A673 (cell line): Measurements from ENCODE around the gene LMO7. TPM values are rescaled to one million over a fixed set of nuclear protein-coding genes. Genes with fewer than 3 reads are reported as not detected.
"Not testable (repeated sequence)": the region's sequence is repeated elsewhere in the genome, so short reads cannot be mapped to it uniquely, and the experiment has no call there.

Experiments
- BruUV-seq: library from RNA; stranded (reverse); fragments of 400-500 nt; replicated peaks from 2 replicates; lab custom pipeline; 2021; lab: Mats Ljungman, UMichigan
- CTCF ChIA-PET: fragments of 300-600 bp; sonication (Branson Sonifier 250); formaldehyde crosslinking; loops from one replicate; lab custom pipeline; 2022; ENCODE audit warnings: antibody characterized with exemption; lab: Charles Lee
- POLR2A ChIA-PET: fragments of 300-600 bp; sonication (Branson Sonifier 250); formaldehyde crosslinking; loops from one replicate; lab custom pipeline; 2022; ENCODE audit warnings: antibody characterized with exemption; ENCODE audit not compliant: low non-redundant PET; lab: Charles Lee
- DNase-seq: peaks from one replicate; pipeline ENCODE4 v3.0.0-alpha.2; 2015; ENCODE audit warnings: low spot score
- H3K27ac ChIP-seq: fragments of 200-600 bp; sonication (generic); 2 replicates; pipeline ENCODE4 v1.5.1; 2016; ENCODE audit warnings: mixed run types, low read depth, mild to moderate bottlenecking, mixed read lengths, antibody characterized with exemption, low read length; ENCODE audit not compliant: poor library complexity, severe bottlenecking
- H3K27me3 ChIP-seq: fragments of 200-600 bp; sonication (generic); replicated peaks from 2 replicates; pipeline ENCODE4 v1.6.1; 2017; ENCODE audit warnings: mixed run types, low read depth, mild to moderate bottlenecking, mixed read lengths, antibody characterized with exemption, low read length; ENCODE audit not compliant: insufficient read depth, poor library complexity
- H3K36me3 ChIP-seq: fragments of 200-600 bp; sonication (generic); 2 replicates; pipeline ENCODE4 v1.6.1; 2016; ENCODE audit warnings: mixed run types, mild to moderate bottlenecking, mixed read lengths, antibody characterized with exemption, low read length; ENCODE audit not compliant: insufficient read depth, poor library complexity, severe bottlenecking
- H3K4me1 ChIP-seq: fragments of 200-600 bp; sonication (generic); 2 replicates; pipeline ENCODE4 v1.6.1; 2017; ENCODE audit warnings: mixed run types, mild to moderate bottlenecking, mixed read lengths, antibody characterized with exemption, low read length; ENCODE audit not compliant: insufficient read depth, poor library complexity, severe bottlenecking
- H3K4me3 ChIP-seq: fragments of 200-600 bp; sonication (generic); 2 replicates; pipeline ENCODE4 v1.5.1; 2016; ENCODE audit warnings: low read depth, mixed run types, mild to moderate bottlenecking, mixed read lengths, low read length; ENCODE audit not compliant: poor library complexity, severe bottlenecking
- H3K9me3 ChIP-seq: fragments of 200-600 bp; sonication (generic); 2 replicates; pipeline ENCODE4 v1.6.1; 2016; ENCODE audit warnings: mixed run types, low read depth, mild to moderate bottlenecking, mixed read lengths, antibody characterized with exemption, low read length; ENCODE audit not compliant: poor library complexity, severe bottlenecking
- CTCF ChIP-seq: fragments of 300-800, 200-600 bp; sonication (generic); conservative IDR thresholded peaks from 2 replicates; pipeline ENCODE4 v1.5.1; 2017; ENCODE audit warnings: low read depth, mild to moderate bottlenecking, antibody characterized with exemption, low read length, moderate library complexity, mixed read lengths
- EZH2 ChIP-seq: fragments of 200-600 bp; sonication (generic); IDR thresholded peaks from 2 replicates; pipeline ENCODE4 v1.6.1; 2017; ENCODE audit warnings: borderline replicate concordance, low read depth, mild to moderate bottlenecking, mixed read lengths, antibody characterized with exemption, low read length; ENCODE audit not compliant: poor library complexity, severe bottlenecking
- intact Hi-C: fragments of 100-400 bp; cut with micrococcal nuclease; formaldehyde crosslinking; loops from one replicate; pipeline ENCODE4 v1.10.0; 2022; ENCODE audit not compliant: unreplicated experiment
- total RNA-seq: library from RNA; stranded (reverse); gene quantifications from 2 replicates; pipeline ENCODE4 v1.2.3, GENCODE V29; 2021

Gene LMO7
- total RNA-seq, 1 experiment from 2014 or later = 20.3 TPM

GRCh38 chr13:75792526-75793187 lies 156.5 kb downstream of the LMO7 start:
- CTCF ChIA-PET = no interaction called here
- no TSS peak for BruUV-seq
- no peaks in the 10 kb centered on the region for H3K9me3 ChIP-seq
- TF ChIP-seq EZH2 (no peak), CTCF (no peak)
- POLR2A ChIA-PET = no interaction called here
- no peaks in the 10 kb centered on the region for H3K36me3 ChIP-seq
- intact Hi-C loops = no loop called here
- DNase-seq = no peak
- peaks cover 5% of the 10 kb centered on the region for H3K4me1 ChIP-seq
- no peaks in the 10 kb centered on the region for H3K27me3 ChIP-seq
- no peak overlapping the region for H3K27ac ChIP-seq
- H3K4me3 ChIP-seq = no peak overlapping the region

- POLR2A ChIA-PET, H3K4me3 ChIP-seq, H3K36me3 ChIP-seq, H3K4me1 ChIP-seq, BruUV-seq, H3K9me3 ChIP-seq, H3K27ac ChIP-seq, H3K27me3 ChIP-seq, intact Hi-C loops, CTCF ChIA-PET, DNase-seq: not testable (repeated sequence)
These were observed 157.0 kb downstream of the LMO7 start for GRCh38 chr13:75793188-75793567.

- no peak overlapping the region for H3K27ac ChIP-seq
- POLR2A ChIA-PET = no interaction called here
These were observed 158.5 kb downstream of the LMO7 start for GRCh38 chr13:75794663-75795062.

More at GRCh38 chr13:75794663-75795062, 158.5 kb downstream of the LMO7 start:
- H3K4me1 ChIP-seq = no peaks in the 10 kb centered on the region
- H3K36me3 ChIP-seq = no peaks in the 10 kb centered on the region
- intact Hi-C loops = no loop called here
- no peaks in the 10 kb centered on the region for H3K9me3 ChIP-seq
- BruUV-seq = no TSS peak
- H3K4me3 ChIP-seq = no peak overlapping the region
- CTCF ChIA-PET = no interaction called here
- no peaks in the 10 kb centered on the region for H3K27me3 ChIP-seq
- no peak for TF ChIP-seq CTCF
- TF ChIP-seq EZH2 = no peak
- no peak for DNase-seq
